ENCODE measurements around the gene TRMT112.

- TF ChIP-seq POLR2AphosphoS5 (IDR thresholded peaks at IDR 0.05; ENCODE audit: low read depth, low read length) (peak; percentile 41), POLR2A (IDR thresholded peaks at IDR 0.05; ENCODE audit: low read depth, low read length) (peak; percentile 26; the same call in 1 of the 2 replicates)
Measured at GRCh38 chr11:64339754-64340408, 22.5 kb upstream of the TRMT112 start, which contains the start of gene CCDC88B.
